Fibroblast of lung (primary cell): ENCODE results near the gene DUSP1.

Experiments used
- CTCF ChIP-seq, 2 donors: IDR thresholded peaks in 1 of 2; conservative IDR thresholded peaks in 1 of 2; 1 replicate in 1 of 2; 2 replicates in 1 of 2; pipeline ENCODE4 v1.5.1; 2011 to 2012; ENCODE audit warnings: low read length in 2 of 2, control low read depth in 1 of 2, inconsistent platforms in 1 of 2, low read depth in 1 of 2, mild to moderate bottlenecking in 1 of 2
- EZH2 ChIP-seq: IDR thresholded peaks from 2 replicates; pipeline ENCODE4 v1.5.1; 2012; ENCODE audit warnings: low read length, control low read depth, mild to moderate bottlenecking; ENCODE audit errors: missing control alignments

DNA sequence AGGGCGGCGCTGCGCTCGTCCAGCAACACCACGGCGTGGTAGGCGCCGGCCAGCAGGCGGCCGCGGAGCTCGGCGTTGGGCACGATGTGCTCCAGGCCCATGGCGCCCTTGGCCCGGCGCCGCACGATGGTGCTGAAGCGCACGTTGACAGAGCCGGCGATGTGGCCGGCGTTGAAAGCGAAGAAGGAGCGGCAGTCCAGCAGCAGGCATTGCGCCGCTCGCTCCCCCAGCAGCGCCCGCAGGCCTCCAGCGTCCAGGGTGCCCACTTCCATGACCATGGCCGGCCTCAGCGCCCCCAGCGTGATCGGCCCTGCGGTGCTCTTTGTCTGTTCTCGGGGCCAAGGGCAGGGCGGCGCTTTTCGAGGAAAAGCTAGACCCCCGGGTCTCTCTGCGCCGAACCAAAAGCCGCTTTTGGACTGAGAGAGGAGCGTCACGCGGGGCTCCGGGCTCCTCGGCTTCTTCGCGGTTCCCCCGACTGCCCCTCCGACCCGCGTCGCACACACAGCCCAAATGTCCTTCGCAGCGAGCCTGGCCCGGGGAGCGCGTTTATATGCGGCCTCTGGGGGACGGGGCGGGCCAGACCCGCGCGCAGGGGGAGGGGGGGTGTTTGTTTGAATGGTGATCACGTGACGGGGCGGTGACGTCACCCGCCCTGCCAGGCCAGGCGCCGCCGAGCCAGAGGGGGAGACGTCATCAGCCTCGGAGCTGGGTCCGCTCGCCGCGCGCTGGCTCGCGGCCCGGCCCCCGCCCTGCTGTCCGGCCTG, at the start of gene DUSP1:
- TF ChIP-seq CTCF (conservative IDR thresholded peaks at IDR 0.05 in 1 of 2, IDR thresholded peaks at IDR 0.05 in 1 of 2; ENCODE audit: low read depth in 1 of 2, low read length in 2 of 2), result no peak
- TF ChIP-seq EZH2, result no peak
